HG03457 (cell line): Measurements from ENCODE around the gene GBF1.
"Not testable (repeated sequence)": the region's sequence is repeated elsewhere in the genome, so short reads cannot be mapped to it uniquely, and the experiment has no call there.

Experiments
- ATAC-seq: cut with Tn5 transposase; IDR thresholded peaks from one replicate; pipeline ENCODE4 v1.9.1; 2021; ENCODE audit warnings: moderate number of reproducible peaks; ENCODE audit not compliant: unreplicated experiment

GBF1 gene, protein sequence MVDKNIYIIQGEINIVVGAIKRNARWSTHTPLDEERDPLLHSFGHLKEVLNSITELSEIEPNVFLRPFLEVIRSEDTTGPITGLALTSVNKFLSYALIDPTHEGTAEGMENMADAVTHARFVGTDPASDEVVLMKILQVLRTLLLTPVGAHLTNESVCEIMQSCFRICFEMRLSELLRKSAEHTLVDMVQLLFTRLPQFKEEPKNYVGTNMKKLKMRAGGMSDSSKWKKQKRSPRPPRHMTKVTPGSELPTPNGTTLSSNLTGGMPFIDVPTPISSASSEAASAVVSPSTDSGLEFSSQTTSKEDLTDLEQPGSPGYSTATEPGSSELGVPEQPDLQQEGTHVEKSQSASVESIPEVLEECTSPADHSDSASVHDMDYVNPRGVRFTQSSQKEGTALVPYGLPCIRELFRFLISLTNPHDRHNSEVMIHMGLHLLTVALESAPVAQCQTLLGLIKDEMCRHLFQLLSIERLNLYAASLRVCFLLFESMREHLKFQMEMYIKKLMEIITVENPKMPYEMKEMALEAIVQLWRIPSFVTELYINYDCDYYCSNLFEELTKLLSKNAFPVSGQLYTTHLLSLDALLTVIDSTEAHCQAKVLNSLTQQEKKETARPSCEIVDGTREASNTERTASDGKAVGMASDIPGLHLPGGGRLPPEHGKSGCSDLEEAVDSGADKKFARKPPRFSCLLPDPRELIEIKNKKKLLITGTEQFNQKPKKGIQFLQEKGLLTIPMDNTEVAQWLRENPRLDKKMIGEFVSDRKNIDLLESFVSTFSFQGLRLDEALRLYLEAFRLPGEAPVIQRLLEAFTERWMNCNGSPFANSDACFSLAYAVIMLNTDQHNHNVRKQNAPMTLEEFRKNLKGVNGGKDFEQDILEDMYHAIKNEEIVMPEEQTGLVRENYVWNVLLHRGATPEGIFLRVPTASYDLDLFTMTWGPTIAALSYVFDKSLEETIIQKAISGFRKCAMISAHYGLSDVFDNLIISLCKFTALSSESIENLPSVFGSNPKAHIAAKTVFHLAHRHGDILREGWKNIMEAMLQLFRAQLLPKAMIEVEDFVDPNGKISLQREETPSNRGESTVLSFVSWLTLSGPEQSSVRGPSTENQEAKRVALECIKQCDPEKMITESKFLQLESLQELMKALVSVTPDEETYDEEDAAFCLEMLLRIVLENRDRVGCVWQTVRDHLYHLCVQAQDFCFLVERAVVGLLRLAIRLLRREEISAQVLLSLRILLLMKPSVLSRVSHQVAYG (N-terminal part only)

GRCh38 chr10:102245082-102245931, at the start of gene GBF1:
Gene GBF1 (plus strand): TSS chr10:102245532. CDS start chr10:102258939, 13,407 bp downstream.
- ATAC-seq, result peak; percentile 74

DNA sequence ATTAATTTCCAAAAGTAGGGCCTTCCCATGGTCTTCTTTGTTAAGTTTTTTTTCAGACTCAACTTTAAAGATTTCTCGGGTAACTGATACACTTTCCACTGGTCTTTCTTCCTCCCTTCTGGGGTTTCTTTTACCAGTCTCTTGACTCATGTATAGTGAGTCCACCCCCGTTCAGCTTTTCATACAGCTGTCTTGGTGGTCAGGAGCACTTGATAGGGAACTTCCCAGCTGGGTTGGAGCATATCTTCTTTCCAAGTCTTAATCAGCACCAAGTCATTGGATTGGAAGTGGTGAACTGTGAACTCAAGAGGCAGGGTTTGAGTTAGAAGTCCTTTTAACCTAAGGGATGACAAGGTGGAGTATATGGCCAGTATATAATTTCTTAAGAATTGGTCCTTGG, 48.4 kb upstream of the GBF1 start:
- ATAC-seq, result no peak

- no peak for ATAC-seq
These were observed 47.3 kb upstream of the GBF1 start for GRCh38 chr10:102198027-102198426.

DNA sequence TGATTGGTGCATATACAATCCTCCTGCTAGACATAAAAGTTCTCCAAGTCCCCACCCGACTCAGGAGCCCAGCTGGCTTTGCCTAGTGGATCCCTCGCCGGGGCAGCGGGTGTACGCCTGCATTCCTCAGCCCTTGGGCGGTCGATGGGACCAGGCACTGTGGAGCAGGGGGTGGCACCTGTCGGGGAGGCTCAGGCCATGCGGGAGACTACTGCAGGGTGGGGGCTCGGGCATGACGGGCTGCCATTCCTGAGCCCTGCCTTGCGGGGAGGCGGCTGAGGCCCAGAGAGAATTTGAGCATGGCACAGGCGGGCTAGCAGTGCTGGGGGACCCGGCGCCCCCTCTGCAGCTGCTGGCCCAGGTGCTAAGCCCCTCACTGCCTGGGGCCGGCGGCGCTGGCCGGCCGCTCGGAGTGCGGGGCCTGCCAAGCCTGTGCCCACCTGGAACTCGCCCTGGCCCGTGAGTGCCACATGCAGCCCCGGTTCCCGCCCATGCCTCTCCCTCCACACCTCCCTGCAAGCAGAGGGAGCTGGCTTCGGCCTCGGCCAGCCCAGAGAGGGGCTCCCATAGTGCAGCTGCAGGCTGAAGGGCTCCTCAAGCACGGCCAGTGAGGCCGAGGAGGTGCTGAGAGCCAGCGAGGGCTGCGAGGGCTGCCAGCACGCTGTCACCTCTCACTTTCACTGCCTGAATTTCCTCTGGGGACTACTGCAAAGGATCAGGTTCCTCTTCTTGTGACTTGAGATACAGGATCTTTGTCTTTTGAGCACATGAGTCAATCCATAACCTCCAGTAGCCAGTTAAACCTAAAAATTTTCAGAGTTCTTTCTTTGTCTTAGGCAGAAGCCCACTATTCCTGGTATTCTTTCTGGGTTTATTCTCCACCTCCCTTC, 44.3 kb upstream of the GBF1 start:
- no peak for ATAC-seq

DNA sequence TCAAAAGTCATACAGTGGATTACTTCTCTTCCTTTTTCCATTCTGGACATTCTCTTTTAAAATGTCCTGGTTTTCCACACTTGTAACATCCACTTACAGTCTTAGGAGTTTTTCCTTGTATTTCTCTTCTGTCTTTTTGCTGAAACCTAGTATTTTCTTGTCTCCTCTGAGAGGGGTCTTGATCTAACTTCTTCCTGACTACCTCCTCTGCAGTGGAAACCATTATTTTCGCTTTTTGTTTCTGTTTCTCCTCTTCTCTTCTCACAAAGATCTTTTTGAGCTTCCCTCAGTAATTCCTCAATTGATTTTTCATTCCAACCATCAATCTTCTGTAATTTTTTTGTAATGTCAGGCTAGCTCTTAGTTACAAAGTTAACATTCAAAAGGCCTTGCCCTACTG, 42.9 kb upstream of the GBF1 start:
- no peak for ATAC-seq

DNA sequence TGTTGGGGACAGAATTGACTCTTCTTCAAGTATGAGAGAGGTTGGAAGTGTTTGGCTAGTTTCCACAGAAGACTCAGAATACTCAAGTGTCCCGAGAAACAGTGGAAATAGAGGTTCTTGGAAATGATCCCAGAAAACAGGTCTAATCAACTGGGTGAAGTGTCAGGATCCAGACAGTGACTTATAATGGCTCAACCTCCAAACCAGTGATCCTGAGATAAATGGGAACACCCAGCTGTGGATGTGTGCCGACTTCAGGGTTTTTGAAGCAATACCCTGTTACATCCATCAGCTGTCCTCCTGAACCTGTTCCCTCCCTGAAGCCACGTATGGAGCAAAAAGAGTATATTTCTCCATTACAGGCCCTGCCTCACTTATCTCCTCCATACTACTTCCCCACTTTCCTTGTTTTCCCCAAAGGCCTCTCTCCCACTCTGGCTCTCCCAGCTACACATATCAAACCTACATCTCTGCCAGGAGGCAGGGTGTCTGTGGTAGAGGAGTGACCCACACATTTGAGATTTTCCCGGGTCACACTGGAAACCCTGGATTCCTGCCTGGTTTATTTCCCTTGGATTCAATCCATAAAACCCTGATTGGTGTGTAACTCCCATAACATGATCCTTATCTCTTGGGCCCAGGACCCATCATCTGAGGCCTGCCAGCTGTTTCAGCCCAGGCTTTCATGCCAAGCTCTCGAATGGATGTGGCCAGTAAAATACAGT, 36.9 kb upstream of the GBF1 start:
- no peak for ATAC-seq

GRCh38 chr10:102211615-102212299, 33.6 kb upstream of the GBF1 start:
- ATAC-seq, result no peak

DNA sequence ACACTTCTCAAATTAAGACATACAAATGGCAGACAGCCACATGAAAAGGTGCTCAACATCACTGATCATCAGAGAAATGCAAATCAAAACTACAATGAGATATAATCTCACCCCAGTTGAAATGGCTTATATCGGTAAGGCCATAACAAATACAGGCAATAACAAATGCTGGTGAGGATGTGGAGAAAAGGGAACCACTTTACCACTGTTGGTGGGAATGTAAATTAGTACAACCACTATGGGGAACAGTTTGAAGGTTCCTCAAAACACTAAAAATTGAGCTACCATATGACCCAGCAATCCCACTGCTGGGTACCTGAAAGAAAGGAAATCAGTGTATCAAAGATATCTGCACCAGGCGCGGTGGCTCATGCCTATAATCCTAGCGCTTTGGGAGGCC, 31.7 kb upstream of the GBF1 start:
- not testable (repeated sequence) for ATAC-seq

DNA sequence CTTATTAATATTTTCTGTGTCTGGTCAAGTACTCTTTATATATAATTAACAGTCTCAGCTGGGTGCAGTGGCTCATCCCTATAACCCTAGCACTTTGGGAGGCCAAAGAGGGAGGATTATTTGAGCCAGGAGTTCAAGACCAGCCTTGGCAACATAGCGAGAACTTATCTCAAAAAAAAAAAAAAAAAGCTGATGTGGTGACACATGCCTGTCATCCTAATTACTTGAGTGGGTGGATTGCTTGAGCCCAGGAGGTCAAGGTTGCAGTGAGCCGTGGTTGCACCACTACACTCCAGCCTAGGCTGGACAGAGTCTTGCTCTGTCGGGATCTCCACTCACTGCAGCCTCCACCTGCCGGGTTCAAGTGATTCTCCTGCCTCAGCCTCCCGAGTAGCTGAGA, 26.0 kb upstream of the GBF1 start:
- ATAC-seq, result no peak

- no peak for ATAC-seq
These were observed 24.7 kb upstream of the GBF1 start for GRCh38 chr10:102220612-102221011.

DNA sequence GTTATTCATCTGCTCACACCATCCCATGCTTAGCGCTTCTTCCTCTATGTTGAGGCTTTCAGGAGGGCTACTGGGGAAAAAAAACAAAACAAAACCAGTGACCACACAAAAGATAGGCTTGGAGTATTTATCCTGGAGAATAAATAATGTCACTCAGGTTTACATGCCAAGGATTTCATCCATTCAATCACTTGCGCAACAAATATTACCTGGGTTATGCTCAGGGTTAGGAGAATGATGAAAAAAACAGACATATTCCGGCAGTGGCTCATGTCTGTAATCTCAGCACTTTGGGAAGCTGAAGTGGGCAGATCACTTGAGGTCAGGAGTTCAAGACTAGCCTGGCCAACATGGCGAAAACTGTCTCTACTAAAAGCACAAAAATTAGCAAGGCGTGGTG, 22.5 kb upstream of the GBF1 start:
- ATAC-seq, result no peak

GRCh38 chr10:102225646-102226541, 19.4 kb upstream of the GBF1 start, which contains the start of gene ELOVL3:
Gene ELOVL3 (plus strand): TSS chr10:102226299. CDS start chr10:102226549, 250 bp downstream.
- ATAC-seq, result peak; percentile 60

GRCh38 chr10:102226542-102226870, 18.8 kb upstream of the GBF1 start:
- ATAC-seq, result no peak

GRCh38 chr10:102227050-102227449, 18.3 kb upstream of the GBF1 start:
- no peak for ATAC-seq

DNA sequence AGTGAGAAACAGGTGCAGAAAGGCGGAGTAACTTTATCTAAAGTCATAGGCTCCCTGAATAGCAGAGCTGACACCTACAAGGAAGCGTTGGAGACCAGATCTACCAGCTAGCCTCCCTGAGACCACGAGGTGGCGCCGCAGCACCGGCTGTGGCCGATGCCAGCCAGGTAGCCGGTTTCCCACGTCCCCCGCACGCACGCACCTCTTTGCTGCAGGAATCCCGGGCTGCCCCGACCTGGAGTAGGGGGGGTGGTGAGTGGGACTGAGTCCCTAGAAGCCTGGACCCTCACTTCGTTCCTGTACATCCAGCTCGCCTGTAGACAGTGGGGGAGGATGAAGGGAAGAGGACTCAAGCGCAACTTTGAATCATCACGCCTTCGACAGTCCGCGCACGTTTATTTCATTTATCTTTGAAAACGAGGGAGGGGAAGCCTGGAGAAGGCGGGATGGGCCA, 15.5 kb upstream of the GBF1 start:
- ATAC-seq, result no peak

- no peak for ATAC-seq
These were observed 15.0 kb upstream of the GBF1 start for GRCh38 chr10:102230264-102230860.
